Activated CD8-positive, alpha-beta memory T cell treated with anti-CD3 and anti-CD28 coated beads, Interleukin-2, amount 50 U/mL, for 24 hours (primary cell): ENCODE data around the gene PHTF2.

ENCODE experiments used
- DNase-seq: peaks from one replicate; pipeline ENCODE4 v3.0.0-alpha.2; 2020; ENCODE audit errors: extremely low read depth

PHTF2 gene

DNA sequence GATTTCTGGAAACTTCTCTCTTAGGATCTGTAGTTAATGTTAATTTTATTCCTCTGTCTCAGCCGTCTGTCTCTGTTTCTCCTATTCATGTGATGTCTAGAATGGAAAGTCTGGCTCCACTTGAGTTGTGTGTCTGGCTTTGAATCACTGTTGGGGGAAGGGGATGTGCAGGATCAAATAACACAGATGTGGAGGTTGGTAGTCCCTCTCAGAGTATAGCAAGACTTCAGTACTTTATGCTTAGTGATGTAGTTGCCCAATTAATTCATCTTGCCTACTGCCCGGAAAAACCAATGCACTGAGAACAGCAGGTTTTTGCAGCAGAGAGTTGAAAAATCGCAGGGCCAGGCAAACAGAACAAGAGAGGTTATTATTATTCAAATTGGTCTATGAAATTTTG, 79.2 kb downstream of the PHTF2 start:
- DNase-seq = no peak

DNA sequence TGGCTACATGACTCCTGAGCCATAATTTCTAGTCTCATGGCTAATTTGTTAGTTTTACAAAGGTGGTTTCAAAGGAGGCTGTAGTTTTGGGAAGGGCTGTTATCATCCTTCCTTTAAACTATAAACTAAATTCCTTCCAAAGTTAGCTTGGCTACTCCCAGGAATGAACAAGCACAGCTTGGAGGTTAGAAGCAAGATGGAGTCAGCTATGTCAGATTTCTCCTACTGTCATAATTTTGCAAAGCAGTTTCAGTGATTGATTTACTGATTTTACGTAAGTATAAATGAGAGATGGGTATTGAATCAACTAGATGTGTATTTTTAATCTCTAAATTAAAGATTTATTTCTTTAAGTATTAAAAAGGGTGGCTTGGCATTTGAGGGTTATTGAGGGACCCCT, 79.9 kb downstream of the PHTF2 start:
- no peak for DNase-seq

DNA sequence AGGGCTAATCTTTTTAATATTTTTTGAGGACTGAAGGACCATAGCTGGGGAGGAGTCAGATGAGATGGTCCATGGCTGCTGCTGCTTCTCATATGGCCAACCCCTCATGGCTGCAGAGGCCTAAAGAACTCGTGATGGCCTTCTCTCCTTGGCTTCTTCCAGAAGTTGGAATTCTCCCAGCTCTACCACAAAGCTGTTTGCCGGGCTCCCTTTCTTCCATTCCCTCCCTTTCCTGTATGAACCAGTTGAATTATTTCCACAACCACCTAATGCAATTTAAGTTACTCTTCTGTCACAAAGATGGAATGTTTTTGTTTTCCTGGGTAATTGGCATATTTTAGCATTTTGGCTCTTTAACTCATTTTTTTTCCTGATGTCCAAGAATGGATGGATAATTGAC, 80.7 kb downstream of the PHTF2 start:
- no peak for DNase-seq

DNA sequence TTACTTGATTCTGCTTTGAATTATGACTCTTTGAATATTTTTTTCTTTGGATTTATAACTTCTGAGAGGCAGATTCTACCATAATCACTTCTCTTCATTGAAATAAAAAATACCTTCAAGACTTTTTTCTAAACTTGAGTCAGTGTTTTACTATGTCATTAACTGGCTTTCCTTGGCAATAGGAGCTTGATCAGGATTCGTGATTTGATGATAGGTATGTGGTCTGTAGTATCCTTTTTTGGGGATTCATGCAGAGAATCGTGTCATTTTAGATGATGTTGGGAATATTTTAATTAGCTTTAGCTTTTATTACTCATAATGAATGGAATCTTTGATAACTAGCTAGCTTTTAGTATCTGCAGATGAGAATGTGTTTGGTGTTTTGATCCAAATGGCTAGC, 83.3 kb downstream of the PHTF2 start:
- no peak for DNase-seq

DNA sequence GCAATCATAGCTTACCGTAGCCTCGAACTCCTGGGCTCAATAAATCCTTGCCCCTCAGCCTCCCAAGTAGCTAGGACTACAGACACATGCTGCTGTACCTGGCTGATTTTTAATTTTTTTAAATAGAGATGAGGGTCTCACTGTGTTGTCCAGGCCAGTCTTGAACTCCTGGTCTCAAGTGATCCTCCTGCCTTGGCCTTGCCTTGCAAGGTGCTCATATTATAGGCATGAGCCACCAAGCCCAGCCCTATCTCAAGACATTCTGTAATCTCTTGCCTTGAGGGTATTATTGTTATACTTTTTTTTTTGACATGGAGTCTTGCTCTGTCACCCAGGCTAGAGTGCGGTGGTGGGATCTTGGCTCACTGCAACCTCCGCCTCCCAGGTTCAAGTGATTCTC, 86.6 kb downstream of the PHTF2 start:
- no peak for DNase-seq

DNA sequence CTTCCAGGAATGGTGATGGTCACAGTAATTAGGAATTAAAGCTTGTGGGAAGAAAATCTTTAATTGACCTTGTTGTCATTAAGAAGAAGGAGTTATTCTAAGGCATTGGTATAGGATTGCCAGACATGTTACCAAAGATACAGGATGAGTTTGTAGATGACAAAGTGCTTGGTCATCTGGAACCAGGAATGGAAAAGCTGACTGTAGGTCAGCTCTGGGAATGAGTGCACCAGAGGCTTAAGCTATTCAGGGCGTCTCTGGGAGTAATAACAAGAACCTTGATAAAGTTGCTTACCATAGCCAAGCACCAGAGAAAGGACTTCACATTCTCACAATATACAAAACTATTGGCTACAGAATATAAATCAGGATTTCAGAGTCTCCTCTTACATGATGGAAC, 89.0 kb downstream of the PHTF2 start:
- DNase-seq = no peak

DNA sequence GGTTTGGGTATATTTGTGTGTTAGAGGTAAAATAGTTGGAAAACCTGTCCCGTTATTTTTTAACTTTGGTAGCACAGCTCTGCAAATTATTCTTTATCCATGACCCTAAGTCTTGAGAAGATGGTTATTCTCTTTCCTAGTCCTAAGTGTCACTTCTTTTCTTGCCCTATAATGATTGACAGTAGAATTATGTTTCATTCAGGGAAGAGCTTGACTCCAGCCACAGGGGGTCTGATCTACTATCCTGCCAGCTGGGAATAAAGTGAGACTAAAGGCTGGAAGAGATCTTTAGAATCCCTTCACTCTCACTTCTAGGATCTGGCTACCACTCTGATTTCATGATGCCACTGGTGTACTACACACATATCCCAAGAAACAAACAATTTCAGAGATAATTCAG, 90.4 kb downstream of the PHTF2 start:
- DNase-seq = no peak

DNA sequence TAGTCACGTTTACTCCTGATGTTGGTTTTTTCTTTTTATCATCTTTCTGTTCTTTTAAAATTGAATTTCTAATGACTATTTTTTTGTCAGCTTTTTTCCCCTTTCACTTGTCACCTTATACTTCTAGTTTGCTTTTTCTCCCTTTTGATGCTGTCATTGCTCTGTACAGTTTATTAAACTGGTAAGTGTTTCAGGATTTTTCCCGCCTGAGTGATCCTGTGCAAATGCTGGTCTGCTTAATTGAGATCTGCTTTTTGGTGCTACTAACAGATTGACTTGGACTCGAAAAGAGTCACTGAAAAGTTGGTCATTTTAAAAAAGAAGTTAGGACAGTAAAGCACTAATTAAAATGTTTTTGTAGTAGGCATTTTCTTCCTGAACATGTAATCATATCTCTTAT, 95.2 kb downstream of the PHTF2 start:
- DNase-seq = no peak

DNA sequence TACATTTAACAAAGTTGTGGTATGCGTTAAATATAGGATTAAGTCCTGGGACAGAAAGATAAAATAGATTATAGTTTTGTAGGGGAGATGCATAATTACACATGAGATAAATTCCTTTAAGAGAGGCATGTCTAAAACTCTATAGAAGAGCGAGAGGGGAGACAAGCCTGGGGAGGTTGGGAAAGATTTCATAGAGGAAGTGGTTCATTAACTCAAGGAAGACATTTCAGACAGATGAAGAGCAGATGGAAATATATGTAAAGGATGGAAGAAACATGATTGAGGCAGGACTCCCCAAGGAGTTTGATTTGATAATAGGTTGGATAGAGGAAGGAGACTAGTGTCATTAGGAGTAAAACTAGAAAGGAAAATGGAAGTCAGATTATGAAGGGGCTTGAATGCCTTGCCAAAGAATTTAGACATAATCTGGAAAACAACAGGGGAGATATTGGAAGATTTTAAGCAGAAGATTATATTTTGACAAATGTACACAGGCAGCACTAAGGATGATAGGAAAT, 96.1 kb downstream of the PHTF2 start:
- no peak for DNase-seq

DNA sequence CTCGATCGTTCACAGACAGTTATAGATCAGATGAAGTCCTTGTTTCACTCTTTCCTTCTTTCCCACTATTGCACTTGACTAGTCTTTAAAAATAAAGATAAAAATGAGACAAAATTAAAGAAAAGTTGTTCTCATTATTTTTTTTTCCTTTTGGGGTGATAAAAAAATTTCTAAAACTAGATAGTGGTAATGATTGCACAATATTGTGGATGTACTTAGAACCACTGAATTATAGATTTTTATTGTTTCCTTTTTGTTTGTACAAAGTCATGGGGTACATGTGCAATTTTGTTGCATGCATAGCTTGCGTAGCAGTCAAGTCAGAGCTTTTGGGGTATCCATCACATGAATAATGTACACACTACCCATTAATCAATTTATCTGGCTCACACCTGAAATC, 97.3 kb downstream of the PHTF2 start:
- DNase-seq = no peak

DNA sequence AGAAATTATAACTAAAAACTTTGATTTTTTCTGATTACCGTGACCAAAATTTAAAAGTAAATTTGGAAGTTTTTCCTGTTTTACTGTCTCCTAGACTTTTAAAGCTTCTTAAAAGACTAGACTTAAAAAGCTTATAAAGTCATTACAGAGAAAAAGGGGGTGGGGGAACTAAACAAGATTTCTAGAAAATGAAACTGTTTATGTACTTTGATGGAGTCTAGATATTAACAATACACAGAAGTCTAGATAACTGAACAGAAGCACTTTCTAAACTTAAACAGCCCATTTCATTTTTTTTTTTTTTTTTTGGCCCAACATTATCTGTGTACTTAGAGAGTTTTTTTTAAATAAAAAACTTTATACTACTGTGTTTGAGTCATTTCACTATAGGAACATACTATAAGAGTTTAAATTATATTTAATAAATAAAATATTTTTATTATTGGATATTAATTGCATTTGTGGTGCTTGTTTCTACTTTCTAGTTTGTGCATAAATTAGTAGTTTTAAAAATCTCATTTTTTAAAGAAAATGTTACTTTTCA, 98.5 kb downstream of the PHTF2 start:
- no peak for DNase-seq

DNA sequence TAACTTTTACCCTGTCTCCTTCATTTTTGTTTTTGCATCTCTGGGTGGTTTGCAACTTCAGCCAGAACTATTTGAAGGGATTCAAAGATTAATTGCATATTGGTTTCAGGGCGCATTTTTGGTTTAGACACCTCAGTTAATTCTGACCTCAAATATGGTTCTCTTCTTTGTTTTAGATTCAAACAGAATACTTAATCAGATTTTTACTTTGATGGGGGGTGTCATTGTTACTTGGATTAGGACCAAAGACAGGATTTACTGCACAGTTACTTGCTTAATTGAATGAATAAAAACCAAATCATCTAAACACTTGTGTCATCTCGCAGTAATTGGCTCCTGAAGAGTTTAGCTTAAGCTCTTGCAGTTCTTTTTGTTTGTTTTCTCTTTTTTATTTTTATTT, 100.9 kb downstream of the PHTF2 start:
- DNase-seq = no peak

DNA sequence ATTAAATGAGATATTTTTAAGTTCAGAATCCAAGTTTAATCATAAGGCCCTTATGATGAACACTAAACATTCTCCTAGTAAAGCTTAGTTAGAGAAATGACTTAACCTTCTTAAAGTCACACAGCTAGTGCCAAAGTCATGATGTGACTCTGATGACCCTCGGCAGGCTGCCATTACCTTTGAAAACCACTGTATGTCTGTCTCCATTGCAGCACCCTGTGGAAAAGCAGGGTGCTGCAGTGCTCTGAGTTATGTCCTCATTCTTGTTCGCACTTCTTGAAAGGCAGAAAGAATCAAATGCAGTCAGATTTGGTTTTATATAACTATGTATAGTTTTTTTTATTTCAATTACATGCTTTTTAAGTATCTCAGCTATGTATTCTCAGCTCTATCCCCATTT, 105.0 kb downstream of the PHTF2 start:
- no peak for DNase-seq

DNA sequence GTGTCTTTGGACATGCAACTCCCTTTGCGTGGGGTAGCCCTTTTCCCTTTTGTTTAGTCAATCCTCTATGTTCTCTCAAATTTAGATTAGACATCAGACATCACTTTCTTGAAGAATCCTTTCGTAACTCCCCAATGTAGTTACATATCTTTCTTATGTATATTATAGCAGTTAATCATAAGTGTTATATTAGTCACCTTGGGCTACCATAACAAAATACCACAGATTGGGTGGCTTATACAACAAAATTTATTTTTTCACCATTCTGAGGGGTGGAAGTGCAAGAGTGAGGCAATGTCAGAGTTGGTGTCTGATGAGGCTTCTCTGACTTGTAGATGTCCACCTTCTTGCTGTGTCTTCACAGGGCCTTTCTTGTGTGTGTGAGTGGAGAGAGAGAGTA, 105.7 kb downstream of the PHTF2 start:
- no peak for DNase-seq

DNA sequence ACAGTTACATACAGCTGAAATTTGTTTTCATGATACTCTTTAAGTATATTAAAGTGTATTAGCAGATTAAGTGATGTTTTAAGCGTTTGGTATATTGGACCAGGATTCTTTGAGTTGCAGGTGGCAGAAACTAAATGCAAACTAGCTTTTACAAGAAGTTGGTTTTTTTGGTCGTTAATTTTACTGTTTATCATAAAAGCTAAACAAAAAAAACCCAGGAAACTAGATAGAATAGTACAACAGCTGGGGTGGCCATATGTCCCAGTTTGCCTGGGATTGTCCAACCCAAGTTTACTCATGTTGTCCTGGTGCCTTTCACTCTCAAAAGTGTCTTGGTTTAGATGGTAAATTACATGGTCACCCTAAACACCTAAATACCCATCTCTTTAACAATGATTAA, 108.7 kb downstream of the PHTF2 start:
- no peak for DNase-seq

DNA sequence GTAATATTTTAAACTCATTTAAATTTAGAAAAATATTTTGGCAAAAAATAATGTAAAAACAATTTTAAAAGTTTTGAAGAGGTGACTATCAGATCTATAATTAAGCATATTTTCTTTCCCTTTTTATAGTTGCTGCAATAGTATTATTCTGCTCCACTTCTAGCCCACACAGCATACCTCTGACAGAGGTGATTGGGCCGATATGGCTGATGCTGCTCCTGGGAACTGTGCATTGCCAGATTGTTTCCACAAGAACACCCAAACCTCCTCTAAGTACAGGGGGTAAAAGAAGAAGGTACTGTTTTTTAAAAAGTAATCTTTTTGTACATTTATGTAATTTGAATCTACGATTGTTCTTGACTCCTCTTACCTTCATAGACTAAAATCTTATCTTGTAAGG, 110.1 kb downstream of the PHTF2 start:
- DNase-seq = no peak

DNA sequence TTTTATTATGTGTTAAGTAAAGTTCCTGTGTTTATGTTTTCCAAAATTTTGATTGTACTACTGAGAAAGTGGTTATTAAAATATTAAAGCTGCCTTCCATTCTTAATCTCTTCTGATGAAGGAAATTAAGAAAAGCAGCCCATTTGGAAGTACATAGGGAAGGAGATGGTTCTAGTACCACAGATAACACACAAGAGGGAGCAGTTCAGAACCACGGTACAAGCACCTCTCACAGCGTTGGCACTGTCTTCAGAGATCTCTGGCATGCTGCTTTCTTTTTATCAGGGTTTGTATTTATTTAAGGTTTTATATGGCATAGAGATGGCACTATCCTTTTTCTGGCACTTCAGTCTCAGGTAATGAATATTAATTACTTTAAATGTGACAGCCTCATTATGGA, 111.6 kb downstream of the PHTF2 start:
- no peak for DNase-seq

DNA sequence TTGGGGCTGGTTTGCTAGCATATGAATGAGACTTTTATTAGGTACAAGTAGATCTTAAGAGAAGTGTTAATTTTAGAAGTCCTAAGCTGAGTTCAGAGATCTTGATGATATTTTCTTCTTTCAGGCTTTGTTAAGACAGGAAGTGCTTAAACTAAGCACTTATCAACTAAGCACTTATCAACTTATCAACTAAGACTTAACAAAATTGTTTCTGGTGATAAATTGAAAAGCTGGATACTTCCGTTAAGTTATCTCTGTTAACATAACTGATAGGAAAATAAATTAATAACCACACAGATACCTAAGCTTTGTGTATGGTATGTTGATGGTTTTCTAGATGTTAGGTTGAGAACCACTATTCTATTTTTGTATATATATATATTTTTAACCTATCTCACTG, 113.7 kb downstream of the PHTF2 start:
- DNase-seq = no peak

DNA sequence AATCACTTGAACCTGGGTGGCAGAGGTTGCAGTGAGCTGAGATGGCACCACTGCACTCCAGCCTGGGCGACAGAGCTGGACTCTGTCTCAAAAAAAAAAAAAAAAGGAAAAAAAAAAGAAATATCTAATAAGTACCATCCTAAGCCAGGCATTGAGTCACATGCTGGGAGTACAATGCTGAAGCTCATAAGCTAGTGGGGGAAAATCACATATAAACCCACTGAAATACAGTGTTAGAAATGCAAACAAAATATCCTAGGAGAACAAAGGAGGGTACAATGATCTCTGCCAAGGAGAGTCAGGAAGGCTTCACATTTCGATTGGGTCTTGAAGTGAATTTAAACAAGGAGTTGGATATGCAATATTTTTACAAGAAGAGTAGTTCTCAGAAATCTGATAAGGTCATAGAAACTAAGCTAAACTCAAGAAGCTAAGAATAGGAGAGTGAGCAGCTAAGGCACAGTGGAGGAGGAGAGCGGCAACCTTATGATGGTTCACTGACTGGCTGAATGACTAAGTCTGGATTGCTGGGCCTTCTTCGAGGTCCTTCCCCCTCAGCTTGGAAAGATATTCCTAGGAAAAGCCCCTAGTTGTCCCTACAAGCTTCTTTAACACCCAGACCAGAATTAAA, 115.5 kb downstream of the PHTF2 start:
- DNase-seq = no peak

DNA sequence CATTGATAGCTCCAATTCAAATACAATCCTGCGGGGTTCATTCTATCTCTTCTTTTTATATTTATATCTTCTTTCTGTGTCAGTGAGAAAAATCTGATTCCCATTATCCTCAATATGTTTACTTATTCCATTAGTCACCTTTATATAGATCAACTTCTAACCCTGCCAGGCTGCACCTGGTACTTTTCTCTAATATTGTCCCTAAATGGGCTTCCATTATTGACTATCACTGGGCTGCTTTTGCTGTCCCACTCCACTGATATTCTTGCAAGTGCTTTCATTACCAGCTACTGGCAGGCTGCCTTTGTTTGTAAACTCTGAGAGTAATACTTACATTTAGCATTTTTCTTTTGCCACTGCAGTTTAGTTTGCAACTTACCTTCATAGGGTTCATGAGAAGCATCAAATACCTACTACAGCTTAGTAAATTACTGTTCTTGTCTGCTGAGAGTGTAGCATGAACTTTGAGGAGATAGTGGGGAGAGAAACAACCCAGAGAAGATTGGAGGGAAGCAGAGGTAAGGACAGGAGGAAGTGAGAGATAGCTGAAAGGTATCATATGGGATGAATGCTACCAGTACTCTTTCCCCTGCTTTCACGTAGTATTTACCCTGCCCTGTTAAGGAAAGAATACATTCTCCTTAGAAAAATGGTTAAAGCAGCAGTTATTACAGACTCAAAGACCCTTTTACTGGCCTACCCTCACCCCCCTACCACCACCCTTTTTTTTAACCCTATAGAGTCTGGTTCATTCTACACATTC, 119.1 kb downstream of the PHTF2 start:
- DNase-seq = no peak

DNA sequence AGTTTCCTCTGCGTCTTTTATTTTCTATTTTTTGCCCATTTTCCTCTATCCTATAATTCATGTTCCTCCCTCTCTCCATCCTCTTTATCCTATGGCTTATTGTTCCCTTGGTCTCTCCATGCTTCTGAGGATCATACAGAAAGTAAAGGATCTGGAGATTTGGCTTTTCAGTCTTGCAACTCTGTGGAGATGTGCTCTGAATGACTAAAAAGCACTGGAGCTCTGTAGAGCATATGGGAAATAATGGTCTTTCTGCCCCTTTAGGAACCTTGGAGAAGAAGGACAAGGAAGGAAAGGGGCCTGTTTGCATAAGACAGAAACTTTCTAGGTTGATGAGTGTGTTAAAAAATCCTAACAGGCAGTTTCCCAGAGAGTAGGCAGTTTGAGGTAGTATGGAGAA, 120.1 kb downstream of the PHTF2 start:
- DNase-seq = no peak

DNA sequence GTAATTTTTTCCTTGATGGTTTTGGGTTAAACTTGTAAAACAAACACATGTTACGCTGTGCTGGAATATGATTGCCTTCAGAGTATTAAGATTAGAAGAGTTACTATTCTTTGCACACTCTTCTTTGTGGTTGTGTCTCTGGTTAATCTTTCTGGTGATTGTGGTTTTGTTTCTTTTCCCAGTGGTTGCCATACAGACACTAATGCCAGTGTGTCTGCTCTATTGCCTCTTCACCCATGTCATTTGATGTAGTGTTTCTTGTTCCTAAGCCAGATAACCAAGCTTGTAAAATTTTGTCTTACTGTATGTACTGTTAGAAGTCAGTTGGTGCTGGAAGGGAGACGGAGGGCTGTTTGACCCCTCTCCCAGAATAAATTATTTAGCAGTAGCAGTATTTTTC, 124.8 kb downstream of the PHTF2 start:
- no peak for DNase-seq

DNA sequence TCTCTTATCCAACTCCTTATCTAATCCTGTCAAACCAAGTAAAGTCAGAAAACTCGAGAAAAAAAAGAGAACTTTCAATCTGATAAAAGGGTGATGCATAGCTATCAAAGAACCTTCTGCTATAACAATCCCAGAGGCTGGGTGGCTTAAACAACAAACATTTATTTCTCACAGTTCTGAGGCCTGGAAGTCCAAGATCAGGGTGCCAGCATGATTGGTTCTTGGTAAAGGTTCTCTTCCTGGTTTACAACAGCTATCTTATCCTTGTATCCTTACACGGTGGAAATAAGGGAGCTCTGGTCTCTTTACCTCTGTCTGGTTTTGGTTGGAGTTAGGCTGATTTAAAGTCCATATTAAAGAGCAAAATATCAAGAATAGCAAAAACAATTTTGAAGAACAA, 131.9 kb downstream of the PHTF2 start:
- no peak for DNase-seq
